Fibroblast of lung (primary cell): ENCODE data around the gene PLN. TPM values are rescaled to one million over a fixed set of nuclear protein-coding genes. Genes with fewer than 3 reads are reported as not detected.

Experiments
- DNase-seq, 2 donors: peaks; one replicate each; pipeline versions ENCODE4 v3.0.0 to v3.0.0-alpha.2; 2010; ENCODE audit warnings: low read depth in 2 of 2
- H2AFZ ChIP-seq: 2 replicates; pipeline ENCODE4 v1.5.1; 2012; ENCODE audit warnings: low read length, control low read depth, inconsistent platforms
- H3K27ac ChIP-seq: 2 replicates; pipeline ENCODE4 v1.5.1; 2011; ENCODE audit warnings: low read length, control low read depth; ENCODE audit not compliant: insufficient read depth
- H3K27me3 ChIP-seq: 2 replicates; pipeline ENCODE4 v1.5.1; 2011; ENCODE audit warnings: mild to moderate bottlenecking, low read length; ENCODE audit not compliant: control insufficient read depth, insufficient read depth
- H3K36me3 ChIP-seq: 2 replicates; pipeline ENCODE4 v1.5.1; 2011; ENCODE audit warnings: low read length; ENCODE audit not compliant: control insufficient read depth, insufficient read depth
- H3K4me1 ChIP-seq: 2 replicates; pipeline ENCODE4 v1.5.1; 2011; ENCODE audit warnings: low read length; ENCODE audit not compliant: control insufficient read depth, insufficient read depth; ENCODE audit errors: extremely low read depth
- H3K4me2 ChIP-seq: 2 replicates; pipeline ENCODE4 v1.5.1; 2011; ENCODE audit warnings: low read length, control low read depth; ENCODE audit not compliant: insufficient read depth; ENCODE audit errors: extremely low read depth
- H3K4me3 ChIP-seq, 4 experiments: fragments of 200-600 bp in 1 of 4; sonication (generic) in 1 of 4; replicated peaks in 1 of 4; 2 replicates each; pipeline ENCODE4 v1.5.1; 2011 to 2016; ENCODE audit warnings: low read length in 4 of 4, low read depth in 3 of 4, mild to moderate bottlenecking in 3 of 4, control low read depth in 2 of 4, inconsistent platforms in 1 of 4, mixed read lengths in 1 of 4; ENCODE audit not compliant: insufficient read depth in 1 of 4; ENCODE audit errors: control extremely low read depth in 1 of 4
- H3K79me2 ChIP-seq: 2 replicates; pipeline ENCODE4 v1.5.1; 2012; ENCODE audit warnings: mild to moderate bottlenecking, low read length, inconsistent platforms; ENCODE audit not compliant: control insufficient read depth, insufficient read depth
- H3K9ac ChIP-seq: 2 replicates; pipeline ENCODE4 v1.5.1; 2011; ENCODE audit warnings: mild to moderate bottlenecking, low read length, control low read depth; ENCODE audit not compliant: insufficient read depth
- H3K9me3 ChIP-seq: 2 replicates; pipeline ENCODE4 v1.5.1; 2012; ENCODE audit warnings: low read depth, low read length; ENCODE audit not compliant: control insufficient read depth, insufficient read depth
- H4K20me1 ChIP-seq: 2 replicates; pipeline ENCODE4 v1.5.1; 2011; ENCODE audit warnings: low read length; ENCODE audit not compliant: control insufficient read depth, insufficient read depth; ENCODE audit errors: extremely low read depth
- EZH2 ChIP-seq: IDR thresholded peaks from 2 replicates; pipeline ENCODE4 v1.5.1; 2012; ENCODE audit warnings: low read length, control low read depth, mild to moderate bottlenecking; ENCODE audit errors: missing control alignments
- polyA plus RNA-seq, 2 donors: library from polyadenylated mRNA; depleted of rRNA in 1 of 2; stranded (reverse) in 1 of 2; unstranded in 1 of 2; fragments of >200 nt; gene quantifications; 2 replicates each; pipeline ENCODE4 v1.2.1, GENCODE V29; 2011 to 2012; ENCODE audit warnings: missing spikeins in 1 of 2
- total RNA-seq: library from RNA; depleted of rRNA; stranded (reverse); fragments of >200 nt; gene quantifications from 2 replicates; pipeline ENCODE4 v1.2.1, GENCODE V29; 2014
- TF ChIP-seq, protein P1 (sequence below), 2 donors: IDR thresholded peaks in 1 of 2; conservative IDR thresholded peaks in 1 of 2; 1 replicate in 1 of 2; 2 replicates in 1 of 2; pipeline ENCODE4 v1.5.1; 2011 to 2012; ENCODE audit warnings: low read length in 2 of 2, control low read depth in 1 of 2, inconsistent platforms in 1 of 2, low read depth in 1 of 2, mild to moderate bottlenecking in 1 of 2

PLN gene
- total and polyA plus RNA-seq, 2 donors (not counting 1 experiment from before 2014, with no cell fraction given) = 1.3 to 2.0 TPM

DNA sequence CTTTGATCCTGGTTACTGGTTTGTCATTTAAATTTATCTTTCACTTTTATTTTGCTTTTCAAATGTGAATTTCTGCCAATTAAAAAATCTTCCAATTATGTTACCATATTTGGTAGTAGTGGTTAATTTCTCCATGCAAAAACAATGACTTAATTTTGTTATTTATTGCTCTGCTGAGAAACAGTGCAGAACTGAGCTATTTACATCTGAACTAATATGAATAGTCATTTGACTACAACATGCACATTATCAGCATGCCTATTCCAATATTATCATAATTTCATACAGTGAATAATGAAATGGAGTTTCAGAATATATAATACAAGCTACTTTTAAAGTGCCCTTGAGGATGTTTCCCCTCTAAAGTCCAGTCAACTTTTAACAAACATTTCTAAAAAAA is 517 bp downstream of the PLN start:
- no peak overlapping the region for H3K27ac ChIP-seq
- H3K9ac ChIP-seq = no peak overlapping the region
- no peaks in the 10 kb centered on the region for H3K9me3 ChIP-seq
- H2AFZ ChIP-seq = no peak overlapping the region
- no peak for DNase-seq
- H3K79me2 ChIP-seq = peaks cover 1% of the 10 kb centered on the region
- peaks cover 2% of the 10 kb centered on the region for H4K20me1 ChIP-seq
- TF ChIP-seq EZH2 = no peak
- TF ChIP-seq, protein P1, sequence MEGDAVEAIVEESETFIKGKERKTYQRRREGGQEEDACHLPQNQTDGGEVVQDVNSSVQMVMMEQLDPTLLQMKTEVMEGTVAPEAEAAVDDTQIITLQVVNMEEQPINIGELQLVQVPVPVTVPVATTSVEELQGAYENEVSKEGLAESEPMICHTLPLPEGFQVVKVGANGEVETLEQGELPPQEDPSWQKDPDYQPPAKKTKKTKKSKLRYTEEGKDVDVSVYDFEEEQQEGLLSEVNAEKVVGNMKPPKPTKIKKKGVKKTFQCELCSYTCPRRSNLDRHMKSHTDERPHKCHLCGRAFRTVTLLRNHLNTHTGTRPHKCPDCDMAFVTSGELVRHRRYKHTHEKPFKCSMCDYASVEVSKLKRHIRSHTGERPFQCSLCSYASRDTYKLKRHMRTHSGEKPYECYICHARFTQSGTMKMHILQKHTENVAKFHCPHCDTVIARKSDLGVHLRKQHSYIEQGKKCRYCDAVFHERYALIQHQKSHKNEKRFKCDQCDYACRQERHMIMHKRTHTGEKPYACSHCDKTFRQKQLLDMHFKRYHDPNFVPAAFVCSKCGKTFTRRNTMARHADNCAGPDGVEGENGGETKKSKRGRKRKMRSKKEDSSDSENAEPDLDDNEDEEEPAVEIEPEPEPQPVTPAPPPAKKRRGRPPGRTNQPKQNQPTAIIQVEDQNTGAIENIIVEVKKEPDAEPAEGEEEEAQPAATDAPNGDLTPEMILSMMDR (conservative IDR thresholded peaks at IDR 0.05 in 1 of 2, IDR thresholded peaks at IDR 0.05 in 1 of 2; ENCODE audit: low read depth in 1 of 2, low read length in 2 of 2) = no peak
- no peak overlapping the region for H3K4me3 ChIP-seq
- H3K27me3 ChIP-seq = no peaks in the 10 kb centered on the region
- no peaks in the 10 kb centered on the region for H3K36me3 ChIP-seq
- H3K4me2 ChIP-seq = peak overlapping the region; percentile 2
- H3K4me1 ChIP-seq = peaks cover 7% of the 10 kb centered on the region

DNA sequence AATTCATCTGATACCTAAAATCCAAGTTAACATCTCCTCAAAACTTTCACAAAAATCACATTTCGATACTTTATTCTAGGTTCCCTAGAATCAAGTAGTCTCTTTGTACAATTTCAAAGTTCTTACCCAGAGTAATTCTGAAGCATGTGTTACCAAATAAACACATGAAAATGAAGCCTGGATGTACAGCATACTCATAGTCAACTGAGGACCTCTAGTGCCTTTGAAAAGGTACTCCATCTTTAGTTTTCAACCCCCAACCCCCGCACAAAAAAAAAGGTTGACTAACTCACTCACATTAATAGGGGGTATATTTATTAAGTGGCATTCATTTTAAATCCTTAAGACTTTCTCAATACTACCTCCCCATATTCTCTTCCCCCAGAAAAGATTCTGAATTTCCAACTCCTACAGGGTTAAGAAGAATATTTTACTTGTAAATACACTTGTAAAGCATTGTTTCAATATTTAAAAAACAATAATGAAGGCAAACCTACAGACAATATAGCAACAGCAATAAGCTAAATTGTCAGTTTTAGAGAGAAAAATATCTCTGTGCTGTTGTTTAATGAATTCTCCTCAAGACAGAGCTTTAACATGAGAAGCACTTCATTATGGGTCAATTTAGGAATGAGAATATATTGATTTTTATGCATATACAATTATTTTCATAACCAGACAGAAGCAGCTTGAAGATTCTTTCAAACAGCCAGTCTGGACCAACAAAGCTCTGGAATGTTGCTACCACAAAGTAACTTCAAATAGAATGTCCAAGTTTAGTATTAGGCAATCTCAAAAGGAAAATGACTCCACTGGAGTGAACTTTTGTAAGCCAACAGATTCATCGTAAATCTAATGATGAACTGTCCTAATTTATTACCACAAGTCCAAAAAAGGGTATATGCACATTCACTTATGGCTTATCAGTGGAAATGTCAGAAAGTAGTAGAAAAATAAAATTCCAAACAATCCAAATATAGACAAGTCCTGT is 3.3 kb downstream of the PLN start:
- DNase-seq = peak; percentile 77 to 83
- Histone ChIP-seq H3K4me3 (no peak overlapping the region), H3K27ac (no peak overlapping the region)

DNA sequence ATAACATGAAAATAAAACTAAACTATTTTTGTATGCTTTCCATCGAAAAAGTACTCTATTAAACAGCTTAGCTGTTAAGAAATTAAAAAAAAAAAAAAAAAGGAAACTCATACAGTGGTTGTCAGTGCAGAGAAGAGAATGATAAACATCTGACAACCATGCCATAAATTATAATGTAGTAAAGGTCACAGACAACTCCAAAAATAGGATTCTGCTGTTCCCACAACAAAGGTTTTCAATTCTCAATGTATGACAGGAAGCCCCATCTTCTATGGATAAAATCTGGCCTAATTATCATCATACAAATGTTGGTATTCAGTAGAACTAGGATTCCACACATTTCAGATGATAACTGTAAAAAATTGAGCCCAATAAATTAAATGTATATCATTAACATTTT is 5.0 kb downstream of the PLN start:
- H3K79me2 ChIP-seq = peaks cover 1% of the 10 kb centered on the region
- TF ChIP-seq EZH2 = no peak
- TF ChIP-seq, protein P1 (conservative IDR thresholded peaks at IDR 0.05 in 1 of 2, IDR thresholded peaks at IDR 0.05 in 1 of 2; ENCODE audit: low read depth in 1 of 2, low read length in 2 of 2) = no peak
- no peaks in the 10 kb centered on the region for H3K27me3 ChIP-seq
- no peaks in the 10 kb centered on the region for H4K20me1 ChIP-seq
- H3K4me3 ChIP-seq = no peak overlapping the region
- no peak overlapping the region for H3K9ac ChIP-seq
- H3K27ac ChIP-seq = no peak overlapping the region
- no peak overlapping the region for H3K4me2 ChIP-seq
- DNase-seq = no peak
- peaks cover 7% of the 10 kb centered on the region for H3K4me1 ChIP-seq
- no peaks in the 10 kb centered on the region for H3K36me3 ChIP-seq
- H2AFZ ChIP-seq = no peak overlapping the region
- H3K9me3 ChIP-seq = no peaks in the 10 kb centered on the region

More for the DNA sequence above, 3.3 kb downstream of the PLN start:
- H3K4me2 ChIP-seq = peak overlapping the region; percentile 46
- H3K4me1 ChIP-seq = peaks cover 7% of the 10 kb centered on the region
- no peaks in the 10 kb centered on the region for H3K9me3 ChIP-seq
- no peaks in the 10 kb centered on the region for H3K27me3 ChIP-seq
- no peaks in the 10 kb centered on the region for H3K36me3 ChIP-seq
- H3K79me2 ChIP-seq = peaks cover 1% of the 10 kb centered on the region
- no peak overlapping the region for H3K9ac ChIP-seq
- H2AFZ ChIP-seq = no peak overlapping the region
- TF ChIP-seq, protein P1 (conservative IDR thresholded peaks at IDR 0.05 in 1 of 2, IDR thresholded peaks at IDR 0.05 in 1 of 2; ENCODE audit: low read depth in 1 of 2, low read length in 2 of 2) = peak; percentile 62 to 63
- no peak for TF ChIP-seq EZH2
- H4K20me1 ChIP-seq = peaks cover 2% of the 10 kb centered on the region
